A673 (cell line): ENCODE measurements around the gene CD248.

Experiments used
- EZH2 ChIP-seq: fragments of 200-600 bp; sonication (generic); IDR thresholded peaks from 2 replicates; pipeline ENCODE4 v1.6.1; 2017; ENCODE audit warnings: borderline replicate concordance, low read depth, mild to moderate bottlenecking, mixed read lengths, antibody characterized with exemption, low read length; ENCODE audit not compliant: poor library complexity, severe bottlenecking
- TF ChIP-seq, protein P1 (sequence below): fragments of 300-800, 200-600 bp; sonication (generic); conservative IDR thresholded peaks from 2 replicates; pipeline ENCODE4 v1.5.1; 2017; ENCODE audit warnings: low read depth, mild to moderate bottlenecking, antibody characterized with exemption, low read length, moderate library complexity, mixed read lengths

DNA sequence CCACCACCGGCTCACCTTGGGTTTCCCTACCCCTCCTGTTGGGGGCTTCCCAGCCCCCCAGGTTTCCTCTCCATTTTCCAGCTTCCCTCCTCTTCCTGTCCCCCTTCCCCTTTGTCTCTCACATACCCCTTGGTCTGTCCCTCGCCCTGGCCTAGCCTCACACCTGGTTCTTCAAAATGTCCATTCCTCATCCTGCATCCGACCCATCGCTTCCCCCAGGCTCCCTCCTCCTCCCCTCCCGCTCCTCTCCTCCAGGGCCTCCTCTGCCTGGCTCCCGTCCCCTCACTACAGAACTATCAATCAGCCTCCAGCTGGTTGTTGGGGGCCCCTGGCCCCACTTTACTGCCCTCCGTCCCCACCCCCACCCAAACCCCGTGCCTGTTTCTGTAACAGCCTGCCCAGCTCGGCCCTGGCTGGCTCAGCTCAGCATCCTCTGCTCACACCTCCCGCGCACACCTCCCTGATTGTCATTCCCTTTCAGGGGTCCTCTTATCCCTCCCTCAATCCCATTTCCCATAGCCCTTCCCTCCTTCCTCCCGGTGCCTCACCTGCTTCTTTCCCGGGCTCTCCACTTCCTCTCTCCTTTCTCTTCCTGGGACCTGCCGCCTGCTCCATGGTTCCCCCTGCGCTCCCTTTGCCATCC is 37.6 kb downstream of the CD248 start:
- TF ChIP-seq, protein P1, sequence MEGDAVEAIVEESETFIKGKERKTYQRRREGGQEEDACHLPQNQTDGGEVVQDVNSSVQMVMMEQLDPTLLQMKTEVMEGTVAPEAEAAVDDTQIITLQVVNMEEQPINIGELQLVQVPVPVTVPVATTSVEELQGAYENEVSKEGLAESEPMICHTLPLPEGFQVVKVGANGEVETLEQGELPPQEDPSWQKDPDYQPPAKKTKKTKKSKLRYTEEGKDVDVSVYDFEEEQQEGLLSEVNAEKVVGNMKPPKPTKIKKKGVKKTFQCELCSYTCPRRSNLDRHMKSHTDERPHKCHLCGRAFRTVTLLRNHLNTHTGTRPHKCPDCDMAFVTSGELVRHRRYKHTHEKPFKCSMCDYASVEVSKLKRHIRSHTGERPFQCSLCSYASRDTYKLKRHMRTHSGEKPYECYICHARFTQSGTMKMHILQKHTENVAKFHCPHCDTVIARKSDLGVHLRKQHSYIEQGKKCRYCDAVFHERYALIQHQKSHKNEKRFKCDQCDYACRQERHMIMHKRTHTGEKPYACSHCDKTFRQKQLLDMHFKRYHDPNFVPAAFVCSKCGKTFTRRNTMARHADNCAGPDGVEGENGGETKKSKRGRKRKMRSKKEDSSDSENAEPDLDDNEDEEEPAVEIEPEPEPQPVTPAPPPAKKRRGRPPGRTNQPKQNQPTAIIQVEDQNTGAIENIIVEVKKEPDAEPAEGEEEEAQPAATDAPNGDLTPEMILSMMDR = no peak
- TF ChIP-seq EZH2 = no peak
